Suprapubic skin (tissue), 4 donors: ENCODE data around the gene HEXD.
"Not testable (repeated sequence)": the region's sequence is repeated elsewhere in the genome, so short reads cannot be mapped to it uniquely, and the experiment has no call there.

Experiments used
- EP300 ChIP-seq: sonication (generic); formaldehyde crosslinking; IDR thresholded peaks from one replicate; pipeline ENCODE4 v1.6.1; 2017; ENCODE audit warnings: antibody characterized with exemption
- POLR2A ChIP-seq, 2 donors: fragments of 450-650 bp; IDR thresholded peaks; one replicate each; pipeline ENCODE4 v1.6.1; 2017; ENCODE audit warnings: antibody characterized with exemption in 2 of 2, mild to moderate bottlenecking in 2 of 2, moderate library complexity in 2 of 2
- POLR2AphosphoS5 ChIP-seq, 3 donors: sonication (generic); formaldehyde crosslinking; IDR thresholded peaks; one replicate each; pipeline ENCODE4 v1.6.1; 2017; ENCODE audit warnings: antibody characterized with exemption in 3 of 3
- TF ChIP-seq, protein P1 (sequence below), 2 donors: fragments of 200-600 bp in 1 of 2; fragments of 450-650 bp in 1 of 2; sonication (generic) in 1 of 2; IDR thresholded peaks; one replicate each; pipeline ENCODE4 v1.5.1; 2016 to 2019; ENCODE audit warnings: antibody characterized with exemption in 2 of 2, mild to moderate bottlenecking in 1 of 2, moderate library complexity in 1 of 2

DNA sequence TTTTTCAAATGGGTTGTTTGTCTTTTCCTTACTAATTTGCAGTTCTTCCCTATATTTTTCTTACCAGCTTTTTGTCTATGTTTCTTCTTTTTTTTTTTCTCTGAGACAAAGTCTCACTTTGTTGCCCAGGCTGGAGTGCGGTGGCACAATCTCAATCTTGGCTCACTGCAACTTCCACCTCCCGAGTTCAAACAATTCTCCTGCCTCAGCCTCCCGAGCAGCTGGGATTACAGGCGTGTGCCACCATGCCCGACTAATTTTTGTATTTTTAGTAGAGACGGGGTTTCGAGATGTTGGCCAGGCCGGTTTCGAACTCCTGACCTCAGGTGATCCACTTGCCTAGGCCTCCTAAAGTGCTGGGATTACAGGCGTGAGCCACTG is 45.1 kb upstream of the HEXD start:
- not testable (repeated sequence) for TF ChIP-seq EP300; POLR2A (IDR thresholded peaks at IDR 0.05); POLR2AphosphoS5 (IDR thresholded peaks at IDR 0.05)
- TF ChIP-seq, protein P1, sequence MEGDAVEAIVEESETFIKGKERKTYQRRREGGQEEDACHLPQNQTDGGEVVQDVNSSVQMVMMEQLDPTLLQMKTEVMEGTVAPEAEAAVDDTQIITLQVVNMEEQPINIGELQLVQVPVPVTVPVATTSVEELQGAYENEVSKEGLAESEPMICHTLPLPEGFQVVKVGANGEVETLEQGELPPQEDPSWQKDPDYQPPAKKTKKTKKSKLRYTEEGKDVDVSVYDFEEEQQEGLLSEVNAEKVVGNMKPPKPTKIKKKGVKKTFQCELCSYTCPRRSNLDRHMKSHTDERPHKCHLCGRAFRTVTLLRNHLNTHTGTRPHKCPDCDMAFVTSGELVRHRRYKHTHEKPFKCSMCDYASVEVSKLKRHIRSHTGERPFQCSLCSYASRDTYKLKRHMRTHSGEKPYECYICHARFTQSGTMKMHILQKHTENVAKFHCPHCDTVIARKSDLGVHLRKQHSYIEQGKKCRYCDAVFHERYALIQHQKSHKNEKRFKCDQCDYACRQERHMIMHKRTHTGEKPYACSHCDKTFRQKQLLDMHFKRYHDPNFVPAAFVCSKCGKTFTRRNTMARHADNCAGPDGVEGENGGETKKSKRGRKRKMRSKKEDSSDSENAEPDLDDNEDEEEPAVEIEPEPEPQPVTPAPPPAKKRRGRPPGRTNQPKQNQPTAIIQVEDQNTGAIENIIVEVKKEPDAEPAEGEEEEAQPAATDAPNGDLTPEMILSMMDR (IDR thresholded peaks at IDR 0.05) = not testable (repeated sequence)
